PFSK-1 (cell line): ENCODE data around the gene MOSMO.

Experiments
- POLR2AphosphoS5 ChIP-seq: IDR thresholded peaks from 2 replicates; pipeline ENCODE4 v1.6.1; 2012; ENCODE audit warnings: low read depth, mild to moderate bottlenecking, control low read depth, low read length, moderate library complexity
- SIN3A ChIP-seq: IDR thresholded peaks from 2 replicates; pipeline ENCODE4 v1.6.1; 2012; ENCODE audit warnings: mild to moderate bottlenecking, low read length, moderate library complexity, borderline replicate concordance; ENCODE audit not compliant: insufficient read depth
- TAF1 ChIP-seq: IDR thresholded peaks from 2 replicates; pipeline ENCODE4 v1.6.1; 2012; ENCODE audit warnings: low read length, control low read depth, borderline replicate concordance; ENCODE audit not compliant: insufficient read depth
- TF ChIP-seq, protein P1 (sequence below), 2 experiments: IDR thresholded peaks; 2 replicates each; pipeline versions ENCODE4 v1.6.1 to v1.8.0; 2011 to 2012; ENCODE audit warnings: low read depth in 2 of 2, low read length in 2 of 2, control low read depth in 1 of 2, inconsistent platforms in 1 of 2, mild to moderate bottlenecking in 1 of 2, moderate library complexity in 1 of 2; ENCODE audit not compliant: insufficient read depth in 1 of 2

DNA sequence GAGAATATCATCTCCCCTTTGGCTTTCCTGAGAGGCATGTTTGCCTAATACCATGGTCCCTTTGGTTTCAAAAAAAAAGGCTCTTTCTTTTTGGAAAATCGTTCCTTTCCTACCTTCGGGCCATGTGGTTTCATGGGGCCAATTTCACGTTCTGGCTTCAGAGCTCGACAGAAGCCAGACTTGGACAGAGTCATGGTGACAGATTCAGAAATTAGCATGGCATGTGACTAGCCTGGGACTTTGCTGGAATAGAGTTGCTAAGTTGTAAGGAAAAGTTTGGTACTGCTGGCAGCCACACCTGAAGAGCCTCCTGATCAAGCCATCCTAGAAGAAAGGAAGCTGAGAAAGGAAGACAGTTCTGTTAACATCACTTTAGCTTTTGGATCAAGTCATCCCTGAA, 82.0 kb downstream of the MOSMO start:
- no peak for TF ChIP-seq TAF1
- TF ChIP-seq, protein P1, sequence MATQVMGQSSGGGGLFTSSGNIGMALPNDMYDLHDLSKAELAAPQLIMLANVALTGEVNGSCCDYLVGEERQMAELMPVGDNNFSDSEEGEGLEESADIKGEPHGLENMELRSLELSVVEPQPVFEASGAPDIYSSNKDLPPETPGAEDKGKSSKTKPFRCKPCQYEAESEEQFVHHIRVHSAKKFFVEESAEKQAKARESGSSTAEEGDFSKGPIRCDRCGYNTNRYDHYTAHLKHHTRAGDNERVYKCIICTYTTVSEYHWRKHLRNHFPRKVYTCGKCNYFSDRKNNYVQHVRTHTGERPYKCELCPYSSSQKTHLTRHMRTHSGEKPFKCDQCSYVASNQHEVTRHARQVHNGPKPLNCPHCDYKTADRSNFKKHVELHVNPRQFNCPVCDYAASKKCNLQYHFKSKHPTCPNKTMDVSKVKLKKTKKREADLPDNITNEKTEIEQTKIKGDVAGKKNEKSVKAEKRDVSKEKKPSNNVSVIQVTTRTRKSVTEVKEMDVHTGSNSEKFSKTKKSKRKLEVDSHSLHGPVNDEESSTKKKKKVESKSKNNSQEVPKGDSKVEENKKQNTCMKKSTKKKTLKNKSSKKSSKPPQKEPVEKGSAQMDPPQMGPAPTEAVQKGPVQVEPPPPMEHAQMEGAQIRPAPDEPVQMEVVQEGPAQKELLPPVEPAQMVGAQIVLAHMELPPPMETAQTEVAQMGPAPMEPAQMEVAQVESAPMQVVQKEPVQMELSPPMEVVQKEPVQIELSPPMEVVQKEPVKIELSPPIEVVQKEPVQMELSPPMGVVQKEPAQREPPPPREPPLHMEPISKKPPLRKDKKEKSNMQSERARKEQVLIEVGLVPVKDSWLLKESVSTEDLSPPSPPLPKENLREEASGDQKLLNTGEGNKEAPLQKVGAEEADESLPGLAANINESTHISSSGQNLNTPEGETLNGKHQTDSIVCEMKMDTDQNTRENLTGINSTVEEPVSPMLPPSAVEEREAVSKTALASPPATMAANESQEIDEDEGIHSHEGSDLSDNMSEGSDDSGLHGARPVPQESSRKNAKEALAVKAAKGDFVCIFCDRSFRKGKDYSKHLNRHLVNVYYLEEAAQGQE (IDR thresholded peaks at IDR 0.05; ENCODE audit: insufficient read depth in 1 of 2, low read depth in 2 of 2, low read length in 2 of 2): no peak
- no peak for TF ChIP-seq SIN3A
- TF ChIP-seq POLR2AphosphoS5: no peak
